ENCODE measurements around the gene OTUB2. TPM values are rescaled to one million over a fixed set of nuclear protein-coding genes. Genes with fewer than 3 reads are reported as not detected.

OTUB2 gene
- total RNA-seq, 2 experiments from 2014 or later: not detected

GRCh38 chr14:93981316-93982229 lies 44.6 kb upstream of the OTUB2 start:
- Mint-ChIP-seq H3K27me3 (no peaks in the 10 kb centered on the region), H3K4me3 (no peak overlapping the region), H3K36me3 (ENCODE audit: low read depth) (peaks cover 8% of the 10 kb centered on the region), H3K4me1 (ENCODE audit: low read depth) (peaks cover 47% of the 10 kb centered on the region), H3K27ac (no peak overlapping the region), H3K9me3 (peaks cover 6% of the 10 kb centered on the region)
- TF ChIP-seq, protein P1, sequence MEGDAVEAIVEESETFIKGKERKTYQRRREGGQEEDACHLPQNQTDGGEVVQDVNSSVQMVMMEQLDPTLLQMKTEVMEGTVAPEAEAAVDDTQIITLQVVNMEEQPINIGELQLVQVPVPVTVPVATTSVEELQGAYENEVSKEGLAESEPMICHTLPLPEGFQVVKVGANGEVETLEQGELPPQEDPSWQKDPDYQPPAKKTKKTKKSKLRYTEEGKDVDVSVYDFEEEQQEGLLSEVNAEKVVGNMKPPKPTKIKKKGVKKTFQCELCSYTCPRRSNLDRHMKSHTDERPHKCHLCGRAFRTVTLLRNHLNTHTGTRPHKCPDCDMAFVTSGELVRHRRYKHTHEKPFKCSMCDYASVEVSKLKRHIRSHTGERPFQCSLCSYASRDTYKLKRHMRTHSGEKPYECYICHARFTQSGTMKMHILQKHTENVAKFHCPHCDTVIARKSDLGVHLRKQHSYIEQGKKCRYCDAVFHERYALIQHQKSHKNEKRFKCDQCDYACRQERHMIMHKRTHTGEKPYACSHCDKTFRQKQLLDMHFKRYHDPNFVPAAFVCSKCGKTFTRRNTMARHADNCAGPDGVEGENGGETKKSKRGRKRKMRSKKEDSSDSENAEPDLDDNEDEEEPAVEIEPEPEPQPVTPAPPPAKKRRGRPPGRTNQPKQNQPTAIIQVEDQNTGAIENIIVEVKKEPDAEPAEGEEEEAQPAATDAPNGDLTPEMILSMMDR (IDR thresholded peaks at IDR 0.05): no peak
- Histone ChIP-seq H3K9me3 (ENCODE audit: control insufficient read depth in 1 of 2, insufficient read depth in 1 of 2, low read length in 2 of 2) (peaks cover 12 to 15% of the 10 kb centered on the region in 2 experiments), H3K4me1 (ENCODE audit: insufficient read depth, low read length) (peaks cover 54% of the 10 kb centered on the region), H3K27ac (ENCODE audit: low read depth in 1 of 2, low read length in 2 of 2) (no peak overlapping the region), H3K4me3 (ENCODE audit: low read length) (no peak overlapping the region), H3K27me3 (ENCODE audit: control insufficient read depth in 1 of 2, insufficient read depth in 2 of 2, low read length in 2 of 2) (no peaks in the 10 kb centered on the region), H3K36me3 (ENCODE audit: insufficient read depth, low read length) (no peaks in the 10 kb centered on the region)
- ChIA-PET CTCF (interaction anchor here (0.9 kb wide), 1 partner anchor 42 kb away, joined by 3 read pairs; no protein-coding TSS in a partner anchor), POLR2A (interaction anchor here (3.3 kb wide), 1 partner anchor 42 kb away, joined by 11 read pairs; no protein-coding TSS in a partner anchor)
- DNase-seq: no peak
- ATAC-seq (ENCODE audit: poor library complexity): no peak
- intact Hi-C loops (cut with DNase I, micrococcal nuclease): no loop called here

GRCh38 chr14:93982230-93983007 lies 43.7 kb upstream of the OTUB2 start:
- ChIA-PET POLR2A (interaction anchor here (0.7 to 3.3 kb wide), 3 partner anchors 11 to 43 kb away, joined by 3 to 11 read pairs (median 4); partner anchors contain the start of gene CCDC197), CTCF (interaction anchor here (0.9 to 1.0 kb wide), 2 partner anchors 11 to 43 kb away, joined by 3 read pairs; no protein-coding TSS in a partner anchor)
- H3K9me3 ChIP-seq (ENCODE audit: control insufficient read depth in 1 of 2, insufficient read depth in 1 of 2, low read length in 2 of 2): peaks cover 9 to 13% of the 10 kb centered on the region in 2 experiments
- H3K4me1 Mint-ChIP-seq (ENCODE audit: low read depth): peaks cover 38% of the 10 kb centered on the region
- H3K4me1 ChIP-seq (ENCODE audit: insufficient read depth, low read length): peaks cover 45% of the 10 kb centered on the region
- H3K27me3 ChIP-seq (ENCODE audit: control insufficient read depth in 1 of 2, insufficient read depth in 2 of 2, low read length in 2 of 2): no peaks in the 10 kb centered on the region
- H3K4me3 Mint-ChIP-seq: no peak overlapping the region
- no peaks in the 10 kb centered on the region for H3K27me3 Mint-ChIP-seq
- TF ChIP-seq, protein P1 (IDR thresholded peaks at IDR 0.05): no peak
- no peak overlapping the region for H3K27ac Mint-ChIP-seq
- peaks cover 5% of the 10 kb centered on the region for H3K36me3 Mint-ChIP-seq (ENCODE audit: low read depth)
- no peak overlapping the region for H3K4me3 ChIP-seq (ENCODE audit: low read length)
- no peak overlapping the region for H3K27ac ChIP-seq (ENCODE audit: low read depth in 1 of 2, low read length in 2 of 2)
- H3K36me3 ChIP-seq (ENCODE audit: insufficient read depth, low read length): no peaks in the 10 kb centered on the region
- intact Hi-C loops (cut with DNase I, micrococcal nuclease): no loop called here
- peaks cover 3% of the 10 kb centered on the region for H3K9me3 Mint-ChIP-seq
- ATAC-seq (ENCODE audit: poor library complexity) (no peak), DNase-seq (no peak)

GRCh38 chr14:93984070-93984469 lies 42.1 kb upstream of the OTUB2 start:
- DNase-seq (no peak), ATAC-seq (ENCODE audit: poor library complexity) (no peak)
- Mint-ChIP-seq H3K9me3 (no peaks in the 10 kb centered on the region), H3K27ac (no peak overlapping the region), H3K36me3 (ENCODE audit: low read depth) (no peaks in the 10 kb centered on the region), H3K4me1 (ENCODE audit: low read depth) (peaks cover 22% of the 10 kb centered on the region), H3K4me3 (no peak overlapping the region), H3K27me3 (no peaks in the 10 kb centered on the region)
- intact Hi-C loops (cut with DNase I, micrococcal nuclease): no loop called here
- CTCF ChIA-PET: no interaction called here
- no peaks in the 10 kb centered on the region for H3K36me3 ChIP-seq (ENCODE audit: insufficient read depth, low read length)
- H3K4me1 ChIP-seq (ENCODE audit: insufficient read depth, low read length): peaks cover 29% of the 10 kb centered on the region
- POLR2A ChIA-PET: interaction anchor here (1.3 to 3.3 kb wide), 2 partner anchors 13 to 44 kb away, joined by 4 to 11 read pairs; no protein-coding TSS in a partner anchor
- TF ChIP-seq, protein P1 (IDR thresholded peaks at IDR 0.05): no peak
- H3K27ac ChIP-seq (ENCODE audit: low read depth in 1 of 2, low read length in 2 of 2): no peak overlapping the region
- H3K9me3 ChIP-seq (ENCODE audit: control insufficient read depth in 1 of 2, insufficient read depth in 1 of 2, low read length in 2 of 2): peaks cover 0 to 4% of the 10 kb centered on the region in 2 experiments
- no peak overlapping the region for H3K4me3 ChIP-seq (ENCODE audit: low read length)
- H3K27me3 ChIP-seq (ENCODE audit: control insufficient read depth in 1 of 2, insufficient read depth in 2 of 2, low read length in 2 of 2): no peaks in the 10 kb centered on the region
